Endothelial cell (in vitro differentiated cells): ENCODE results near the gene PCDHGA10. TPM values are rescaled to one million over a fixed set of nuclear protein-coding genes. Genes with fewer than 3 reads are reported as not detected.

Experiments used
- DNase-seq: peaks from one replicate; pipeline ENCODE4 v3.0.0; 2021; ENCODE audit warnings: low spot score
- H3K27ac Mint-ChIP-seq: one replicate; pipeline ENCODE4 v1.8.0; 2021; ENCODE audit warnings: mixed read lengths, inconsistent platforms; ENCODE audit not compliant: unreplicated experiment
- H3K27me3 Mint-ChIP-seq: one replicate; pipeline ENCODE4 v1.8.0; 2021; ENCODE audit warnings: mild to moderate bottlenecking, moderate library complexity, mixed read lengths, inconsistent platforms; ENCODE audit not compliant: unreplicated experiment
- H3K36me3 Mint-ChIP-seq: one replicate; pipeline ENCODE4 v1.8.0; 2021; ENCODE audit warnings: mild to moderate bottlenecking, low read depth, mixed read lengths, inconsistent platforms; ENCODE audit not compliant: unreplicated experiment
- H3K4me1 Mint-ChIP-seq: one replicate; pipeline ENCODE4 v1.8.0; 2021; ENCODE audit warnings: mild to moderate bottlenecking, mixed read lengths, inconsistent platforms; ENCODE audit not compliant: unreplicated experiment
- H3K4me3 Mint-ChIP-seq: one replicate; pipeline ENCODE4 v1.8.0; 2021; ENCODE audit warnings: mild to moderate bottlenecking, mixed read lengths, inconsistent platforms; ENCODE audit not compliant: unreplicated experiment
- H3K9me3 Mint-ChIP-seq: one replicate; pipeline ENCODE4 v1.8.0; 2021; ENCODE audit warnings: mixed read lengths, inconsistent platforms; ENCODE audit not compliant: unreplicated experiment
- total RNA-seq: library from RNA; stranded (reverse); fragmentation: NEBNext Ultra II Directional; extraction: Animal tissue kit (Norgen Biotek cat#: 25700); gene quantifications from one replicate; pipeline ENCODE4 v1.2.1, GENCODE V29; 2021; ENCODE audit not compliant: unreplicated experiment
- TF ChIP-seq, protein P1 (sequence below): fragments of 200-600 bp; sonication (generic); IDR thresholded peaks from one replicate; pipeline ENCODE4 v1.5.0; 2021; ENCODE audit warnings: antibody characterized with exemption; ENCODE audit not compliant: unreplicated experiment

Gene PCDHGA10
- total RNA-seq, 1 donor from 2014 or later, result 43.0 TPM

DNA sequence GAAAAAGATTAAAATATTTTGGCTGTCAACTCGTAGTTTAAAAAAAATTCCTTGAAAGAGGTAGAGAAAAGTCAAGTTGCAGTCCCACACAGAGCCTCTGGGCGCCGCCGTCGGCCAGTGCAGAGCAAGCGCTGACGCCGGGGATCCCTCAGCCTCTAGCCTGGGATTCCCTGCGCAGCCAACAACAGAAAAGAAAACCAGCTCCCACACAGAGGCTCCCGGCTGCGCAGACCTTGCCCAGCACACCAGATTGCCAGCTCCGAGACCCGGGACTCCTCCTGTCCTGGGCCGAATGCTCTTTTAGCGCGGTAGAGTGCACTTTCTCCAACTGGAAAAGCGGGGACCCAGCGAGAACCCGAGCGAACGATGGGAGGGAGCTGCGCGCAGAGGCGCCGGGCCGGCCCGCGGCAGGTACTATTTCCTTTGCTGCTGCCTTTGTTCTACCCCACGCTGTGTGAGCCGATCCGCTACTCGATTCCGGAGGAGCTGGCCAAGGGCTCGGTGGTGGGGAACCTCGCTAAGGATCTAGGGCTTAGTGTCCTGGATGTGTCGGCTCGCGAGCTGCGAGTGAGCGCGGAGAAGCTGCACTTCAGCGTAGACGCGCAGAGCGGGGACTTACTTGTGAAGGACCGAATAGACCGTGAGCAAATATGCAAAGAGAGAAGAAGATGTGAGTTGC lies 4.8 kb downstream of the PCDHGA10 start, which contains the start of gene PCDHGB7:
Gene PCDHGB7, plus strand, starts transcription at position 184 of the 679 bp plus-strand sequence. Its CDS starts 183 bp downstream, at position 367.
- peak; percentile 81 for DNase-seq
- Mint-ChIP-seq H3K9me3 (peaks cover 49% of the 10 kb centered on the region), H3K27ac (peak within 1 kb of the TSS; percentile 94), H3K36me3 (peaks cover 80% of the 10 kb centered on the region), H3K4me1 (peaks cover 38% of the 10 kb centered on the region), H3K27me3 (peaks cover 27% of the 10 kb centered on the region), H3K4me3 (peak within 1 kb of the TSS; percentile 97)
- TF ChIP-seq, protein P1, sequence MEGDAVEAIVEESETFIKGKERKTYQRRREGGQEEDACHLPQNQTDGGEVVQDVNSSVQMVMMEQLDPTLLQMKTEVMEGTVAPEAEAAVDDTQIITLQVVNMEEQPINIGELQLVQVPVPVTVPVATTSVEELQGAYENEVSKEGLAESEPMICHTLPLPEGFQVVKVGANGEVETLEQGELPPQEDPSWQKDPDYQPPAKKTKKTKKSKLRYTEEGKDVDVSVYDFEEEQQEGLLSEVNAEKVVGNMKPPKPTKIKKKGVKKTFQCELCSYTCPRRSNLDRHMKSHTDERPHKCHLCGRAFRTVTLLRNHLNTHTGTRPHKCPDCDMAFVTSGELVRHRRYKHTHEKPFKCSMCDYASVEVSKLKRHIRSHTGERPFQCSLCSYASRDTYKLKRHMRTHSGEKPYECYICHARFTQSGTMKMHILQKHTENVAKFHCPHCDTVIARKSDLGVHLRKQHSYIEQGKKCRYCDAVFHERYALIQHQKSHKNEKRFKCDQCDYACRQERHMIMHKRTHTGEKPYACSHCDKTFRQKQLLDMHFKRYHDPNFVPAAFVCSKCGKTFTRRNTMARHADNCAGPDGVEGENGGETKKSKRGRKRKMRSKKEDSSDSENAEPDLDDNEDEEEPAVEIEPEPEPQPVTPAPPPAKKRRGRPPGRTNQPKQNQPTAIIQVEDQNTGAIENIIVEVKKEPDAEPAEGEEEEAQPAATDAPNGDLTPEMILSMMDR, result peak; percentile 76

DNA sequence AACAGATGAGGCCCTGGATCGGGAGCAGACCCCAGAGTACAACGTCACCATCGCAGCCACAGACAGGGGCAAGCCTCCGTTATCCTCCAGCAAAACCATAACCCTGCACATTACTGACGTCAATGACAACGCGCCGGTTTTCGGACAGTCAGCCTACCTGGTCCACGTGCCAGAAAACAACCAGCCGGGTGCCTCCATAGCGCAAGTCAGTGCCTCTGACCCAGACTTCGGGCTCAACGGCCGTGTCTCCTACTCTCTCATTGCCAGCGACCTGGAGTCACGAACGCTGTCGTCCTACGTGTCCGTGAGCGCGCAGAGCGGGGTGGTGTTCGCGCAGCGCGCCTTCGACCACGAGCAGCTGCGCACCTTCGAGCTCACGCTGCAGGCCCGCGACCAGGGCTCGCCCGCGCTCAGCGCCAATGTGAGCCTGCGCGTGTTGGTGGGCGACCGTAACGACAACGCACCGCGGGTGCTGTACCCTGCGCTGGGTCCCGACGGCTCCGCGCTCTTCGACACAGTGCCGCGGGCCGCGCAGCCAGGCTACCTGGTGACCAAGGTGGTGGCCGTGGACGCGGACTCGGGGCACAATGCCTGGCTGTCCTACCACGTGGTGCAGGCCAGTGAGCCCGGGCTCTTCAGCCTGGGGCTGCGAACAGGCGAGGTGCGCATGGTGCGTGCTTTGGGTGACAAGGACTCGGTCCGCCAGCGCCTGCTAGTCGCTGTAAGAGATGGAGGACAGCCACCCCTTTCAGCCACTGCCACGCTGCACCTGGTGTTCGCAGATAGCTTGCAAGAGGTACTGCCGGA lies 6.5 kb downstream of the PCDHGA10 start:
- no peak for DNase-seq
- peaks cover 30% of the 10 kb centered on the region for H3K4me1 Mint-ChIP-seq
- peaks cover 79% of the 10 kb centered on the region for H3K36me3 Mint-ChIP-seq
- TF ChIP-seq, protein P1, result no peak
- peaks cover 44% of the 10 kb centered on the region for H3K9me3 Mint-ChIP-seq
- no peak overlapping the region for H3K27ac Mint-ChIP-seq
- peaks cover 27% of the 10 kb centered on the region for H3K27me3 Mint-ChIP-seq
- peak overlapping the region; percentile 97 for H3K4me3 Mint-ChIP-seq

DNA sequence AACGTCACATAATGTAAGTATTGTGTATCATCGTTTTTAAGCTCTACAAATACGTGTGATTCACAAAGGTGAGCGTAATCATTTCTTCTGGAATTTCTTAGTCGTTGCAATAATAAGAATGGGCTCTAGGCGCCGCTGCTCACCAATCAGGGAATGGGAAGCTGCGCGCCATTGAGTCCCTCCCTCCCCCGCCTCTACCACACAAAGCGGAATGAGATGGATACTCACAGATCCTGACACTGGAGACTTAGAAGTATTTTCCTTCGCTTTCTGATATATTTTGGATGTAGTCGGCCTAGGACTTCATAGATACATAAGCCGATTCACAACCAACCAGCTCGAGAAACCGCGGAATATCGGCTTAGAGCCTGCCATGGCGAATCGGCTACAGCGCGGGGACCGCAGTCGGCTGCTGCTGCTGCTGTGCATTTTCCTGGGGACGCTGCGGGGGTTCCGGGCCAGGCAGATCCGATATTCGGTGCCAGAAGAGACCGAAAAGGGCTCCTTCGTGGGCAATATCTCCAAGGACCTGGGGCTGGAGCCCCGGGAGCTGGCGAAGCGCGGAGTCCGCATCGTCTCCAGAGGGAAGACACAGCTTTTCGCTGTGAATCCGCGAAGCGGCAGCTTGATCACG lies 8.2 kb downstream of the PCDHGA10 start, which contains the start of gene PCDHGA11:
Gene PCDHGA11, plus strand, starts transcription at position 197 of the 634 bp plus-strand sequence. Its CDS starts 177 bp downstream, at position 374.
- Mint-ChIP-seq H3K27ac (no peak within 1 kb of the TSS), H3K9me3 (peaks cover 36% of the 10 kb centered on the region), H3K36me3 (peaks cover 70% of the 10 kb centered on the region), H3K4me1 (peaks cover 21% of the 10 kb centered on the region), H3K4me3 (peak within 1 kb of the TSS; percentile 89), H3K27me3 (peaks cover 25% of the 10 kb centered on the region)
- peak; percentile 37 for DNase-seq
- TF ChIP-seq, protein P1, result peak; percentile 65

DNA sequence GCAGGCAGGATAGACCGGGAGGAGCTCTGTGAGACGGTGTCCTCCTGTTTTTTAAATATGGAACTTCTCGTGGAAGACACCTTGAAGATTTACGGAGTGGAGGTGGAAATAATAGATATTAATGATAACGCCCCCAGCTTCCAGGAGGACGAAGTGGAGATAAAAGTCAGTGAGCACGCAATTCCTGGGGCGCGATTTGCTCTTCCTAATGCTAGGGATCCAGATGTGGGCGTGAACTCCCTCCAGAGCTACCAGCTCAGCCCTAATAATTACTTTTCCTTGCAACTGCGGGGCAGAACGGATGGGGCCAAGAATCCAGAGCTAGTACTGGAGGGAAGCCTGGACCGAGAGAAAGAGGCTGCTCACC lies 8.7 kb downstream of the PCDHGA10 start:
- Mint-ChIP-seq H3K9me3 (peaks cover 40% of the 10 kb centered on the region), H3K4me3 (peak overlapping the region; percentile 82)
- DNase-seq, result no peak

More for the DNA sequence above, 8.7 kb downstream of the PCDHGA10 start:
- Mint-ChIP-seq H3K36me3 (peaks cover 75% of the 10 kb centered on the region), H3K27me3 (peaks cover 25% of the 10 kb centered on the region), H3K27ac (no peak overlapping the region), H3K4me1 (peaks cover 21% of the 10 kb centered on the region)
- TF ChIP-seq, protein P1, result no peak
